ENCODE measurements around the gene FABP6.

DNA sequence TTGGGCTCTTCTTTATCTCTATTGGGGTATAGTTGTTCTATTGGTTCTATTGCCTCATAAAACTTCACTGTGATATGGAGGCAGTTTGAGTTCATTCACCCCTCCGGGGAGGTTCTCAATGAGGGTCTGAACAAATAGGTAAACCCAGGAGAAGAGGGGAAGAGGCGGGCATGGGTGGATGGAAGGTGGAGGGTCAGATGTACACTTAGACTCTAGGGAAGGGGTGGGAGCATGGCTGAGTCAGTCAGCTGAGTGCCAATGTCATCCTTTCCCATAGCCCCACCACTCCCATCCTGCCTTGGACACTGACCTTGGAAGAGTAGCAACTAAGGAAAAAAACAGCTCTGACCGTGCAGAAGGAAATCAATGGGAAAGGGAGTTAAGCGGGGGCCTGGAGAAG is 9.9 kb upstream of the FABP6 start:
- TF ChIP-seq, protein P1, sequence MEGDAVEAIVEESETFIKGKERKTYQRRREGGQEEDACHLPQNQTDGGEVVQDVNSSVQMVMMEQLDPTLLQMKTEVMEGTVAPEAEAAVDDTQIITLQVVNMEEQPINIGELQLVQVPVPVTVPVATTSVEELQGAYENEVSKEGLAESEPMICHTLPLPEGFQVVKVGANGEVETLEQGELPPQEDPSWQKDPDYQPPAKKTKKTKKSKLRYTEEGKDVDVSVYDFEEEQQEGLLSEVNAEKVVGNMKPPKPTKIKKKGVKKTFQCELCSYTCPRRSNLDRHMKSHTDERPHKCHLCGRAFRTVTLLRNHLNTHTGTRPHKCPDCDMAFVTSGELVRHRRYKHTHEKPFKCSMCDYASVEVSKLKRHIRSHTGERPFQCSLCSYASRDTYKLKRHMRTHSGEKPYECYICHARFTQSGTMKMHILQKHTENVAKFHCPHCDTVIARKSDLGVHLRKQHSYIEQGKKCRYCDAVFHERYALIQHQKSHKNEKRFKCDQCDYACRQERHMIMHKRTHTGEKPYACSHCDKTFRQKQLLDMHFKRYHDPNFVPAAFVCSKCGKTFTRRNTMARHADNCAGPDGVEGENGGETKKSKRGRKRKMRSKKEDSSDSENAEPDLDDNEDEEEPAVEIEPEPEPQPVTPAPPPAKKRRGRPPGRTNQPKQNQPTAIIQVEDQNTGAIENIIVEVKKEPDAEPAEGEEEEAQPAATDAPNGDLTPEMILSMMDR (conservative IDR thresholded peaks at IDR 0.05; ENCODE audit: low read depth, low read length), result no peak
- TF ChIP-seq EZH2 (IDR thresholded peaks at IDR 0.05; ENCODE audit: borderline replicate concordance, low read depth, low read length, poor library complexity, severe bottlenecking), result no peak
